GM12878 (cell line): ENCODE data around the gene TAF11L3. TPM values are rescaled to one million over a fixed set of nuclear protein-coding genes. Genes with fewer than 3 reads are reported as not detected.
"Not testable (repeated sequence)": the region's sequence is repeated elsewhere in the genome, so short reads cannot be mapped to it uniquely, and the experiment has no call there.

Source experiments
- ATAC-seq: fragments of 200-7000 bp; cut with Tn5 transposase; 3 replicates; pipeline ENCODE4 v1.9.1; 2020; ENCODE audit warnings: mild to moderate bottlenecking, moderate library complexity
- BruUV-seq: library from RNA; stranded (reverse); fragments of 400-500 nt; replicated peaks from 2 replicates; lab custom pipeline; 2021; lab: Mats Ljungman, UMichigan
- CTCF ChIA-PET: fragments of 300-600 bp; sonication (Branson Sonifier 250); formaldehyde crosslinking; extraction: SDS; loops from one replicate; lab custom pipeline; 2021; ENCODE audit warnings: inconsistent platforms; lab: Yijun Ruan, JAX
- POLR2A ChIA-PET: fragments of 350-600 bp; formaldehyde crosslinking; extraction: SDS; loops from one replicate; lab custom pipeline; 2021; ENCODE audit warnings: inconsistent platforms; lab: Charles Lee
- RAD21 ChIA-PET: fragments of 300-600 bp; sonication (Branson Sonifier 250); formaldehyde crosslinking; loops from one replicate; lab custom pipeline; 2023; ENCODE audit warnings: antibody characterized with exemption; ENCODE audit not compliant: unreplicated experiment; lab: Charles Lee
- SMC1A ChIA-PET: fragments of 300-600 bp; sonication (Branson Sonifier 250); formaldehyde crosslinking; loops from one replicate; lab custom pipeline; 2023; ENCODE audit not compliant: unreplicated experiment, uncharacterized antibody; lab: Charles Lee
- DNase-seq: peaks from one replicate; pipeline ENCODE4 v3.0.0-alpha.2; 2011; ENCODE audit warnings: low read depth, low spot score
- FAIRE-seq: peaks from 3 replicates; lab custom pipeline; 2011; peaks lifted over from hg19 to GRCh38; lab: Jason Lieb, UNC
- H2AFZ ChIP-seq: 2 replicates; pipeline ENCODE4 v1.6.0; 2011; ENCODE audit warnings: low read depth, low read length, control low read depth; ENCODE audit not compliant: control insufficient read depth
- H3K27ac ChIP-seq: 2 replicates; pipeline ENCODE4 v1.5.1; 2011; ENCODE audit warnings: control low read depth; ENCODE audit not compliant: control insufficient read depth, insufficient read depth
- H3K27me3 ChIP-seq, 2 experiments: replicated peaks in 1 of 2; 2 replicates each; pipeline versions ENCODE4 v1.6.0 to v1.6.1; 2011; ENCODE audit warnings: low read length in 1 of 2; ENCODE audit not compliant: control insufficient read depth in 2 of 2, insufficient read depth in 2 of 2
- H3K36me3 ChIP-seq, 2 experiments: 2 replicates each; pipeline ENCODE4 v1.5.1; 2011; ENCODE audit warnings: low read length in 1 of 2; ENCODE audit not compliant: control insufficient read depth in 2 of 2, insufficient read depth in 2 of 2
- H3K4me1 ChIP-seq: 2 replicates; pipeline ENCODE4 v1.6.1; 2011; ENCODE audit warnings: mild to moderate bottlenecking, low read length, moderate library complexity, mixed read lengths; ENCODE audit not compliant: control insufficient read depth, insufficient read depth
- H3K4me2 ChIP-seq: 2 replicates; pipeline ENCODE4 v1.6.0; 2011; ENCODE audit warnings: control low read depth; ENCODE audit not compliant: control insufficient read depth, insufficient read depth
- H3K4me3 ChIP-seq: fragments of 200-600 bp; sonication (generic); 2 replicates; pipeline ENCODE4 v1.5.1; 2016
- H3K79me2 ChIP-seq: 2 replicates; pipeline ENCODE4 v1.6.0; 2011; ENCODE audit warnings: low read length; ENCODE audit not compliant: control insufficient read depth, insufficient read depth
- H3K9ac ChIP-seq: 2 replicates; pipeline ENCODE4 v1.8.0; 2011; ENCODE audit warnings: low read length, control low read depth, mixed read lengths; ENCODE audit not compliant: control insufficient read depth, insufficient read depth
- H3K9me3 ChIP-seq: replicated peaks from 3 replicates; pipeline ENCODE4 v1.5.1; 2011; ENCODE audit warnings: mild to moderate bottlenecking, low read length; ENCODE audit not compliant: control insufficient read depth, insufficient read depth
- H4K20me1 ChIP-seq: 2 replicates; pipeline ENCODE4 v1.6.0; 2011; ENCODE audit not compliant: control insufficient read depth, insufficient read depth
- ATF7 ChIP-seq: fragments of 450-650 bp; IDR thresholded peaks from 2 replicates; pipeline ENCODE4 v1.6.1; 2016; ENCODE audit warnings: low read depth, mild to moderate bottlenecking
- BCL11A ChIP-seq: IDR thresholded peaks from 2 replicates; pipeline ENCODE4 v1.6.1; 2011; ENCODE audit warnings: low read depth, low read length
- BRCA1 ChIP-seq: IDR thresholded peaks from 2 replicates; pipeline ENCODE4 v1.6.1; 2011; ENCODE audit warnings: low read depth, low read length, improper control_type of control experiment
- DPF2 ChIP-seq: fragments of 450-650 bp; IDR thresholded peaks from 2 replicates; pipeline ENCODE4 v1.6.1; 2017; ENCODE audit warnings: mild to moderate bottlenecking
- NFXL1 ChIP-seq: fragments of 450-650 bp; IDR thresholded peaks from 2 replicates; pipeline ENCODE4 v1.6.1; 2017; ENCODE audit warnings: antibody characterized with exemption, mild to moderate bottlenecking, borderline replicate concordance
- RBBP5 ChIP-seq: fragments of 200-600 bp; sonication (generic); conservative IDR thresholded peaks from 2 replicates; pipeline ENCODE4 v1.6.1; 2016
- RCOR1 ChIP-seq: conservative IDR thresholded peaks from 2 replicates; pipeline ENCODE4 v1.6.1; 2012; ENCODE audit warnings: low read depth, low read length, improper control_type of control experiment
- SMAD5 ChIP-seq: IDR thresholded peaks from 2 replicates; pipeline ENCODE4 v1.6.1; 2016; ENCODE audit warnings: antibody characterized with exemption, low read depth
- SMC3 ChIP-seq: IDR thresholded peaks from 2 replicates; pipeline ENCODE4 v1.6.1; 2011; ENCODE audit warnings: low read length, improper control_type of control experiment, borderline replicate concordance
- WGBS: methylation state at CpG from one replicate; pipeline ENCODE4 v1.1.6; 2016; ENCODE audit warnings: low lambda C conversion rate; ENCODE audit not compliant: insufficient replicate concordance, insufficient coverage; ENCODE audit errors: missing lambda C conversion rate; 5-methylcytosine and 5-hydroxymethylcytosine counted together
- in situ Hi-C: fragments of 300-500 bp; cut with MboI; formaldehyde crosslinking; loops from 9 replicates; pipeline ENCODE4 v1.14.3; 2018; ENCODE audit warnings: mixed read lengths
- intact Hi-C: fragments of 100-400 bp; cut with micrococcal nuclease; formaldehyde crosslinking; loops from one replicate; pipeline ENCODE4 v1.14.2; 2022; ENCODE audit not compliant: unreplicated experiment
- polyA plus RNA-seq, 11 experiments: library from polyadenylated mRNA; depleted of rRNA in 4 of 11; unstranded in 6 of 11; stranded (reverse) in 5 of 11; fragments of >200 nt; fragmentation: Nextera tagmentation in 4 of 11; fragmentation: Illumina TruSeq in 1 of 11; extraction: Ambion mirVana in 4 of 11; extraction: Trizol in 1 of 11; gene quantifications; 1 replicate in 1 of 11; 2 replicates in 10 of 11; pipeline versions ENCODE4 v1.2.1 to v1.2.3, GENCODE V29; 2011 to 2016; ENCODE audit warnings: inconsistent platforms in 2 of 11, missing spikeins in 2 of 11, low read depth in 1 of 11
- total RNA-seq, 4 experiments: library from RNA; depleted of rRNA in 3 of 4; stranded (reverse); fragments of >200 nt in 3 of 4; fragmentation: Illumina TruSeq in 1 of 4; extraction: Trizol in 1 of 4; gene quantifications; 2 replicates each; pipeline versions ENCODE4 v1.2.1 to v1.2.3, GENCODE V29; 2013 to 2021
- TF ChIP-seq, protein P1 (sequence below): fragments of 450-650 bp; formaldehyde crosslinking; IDR thresholded peaks from 2 replicates; pipeline ENCODE4 v1.4.0; 2020; ENCODE audit warnings: mild to moderate bottlenecking, moderate library complexity
- TF ChIP-seq, protein P2 (sequence below): fragments of 450-650 bp; IDR thresholded peaks from 2 replicates; pipeline ENCODE4 v1.6.1; 2017; ENCODE audit warnings: borderline replicate concordance

Gene TAF11L3
- total and polyA plus RNA-seq, 10 of the 15 experiments (the other 5 are each of a cell fraction or from before 2014, with no cell fraction given), result not detected

DNA sequence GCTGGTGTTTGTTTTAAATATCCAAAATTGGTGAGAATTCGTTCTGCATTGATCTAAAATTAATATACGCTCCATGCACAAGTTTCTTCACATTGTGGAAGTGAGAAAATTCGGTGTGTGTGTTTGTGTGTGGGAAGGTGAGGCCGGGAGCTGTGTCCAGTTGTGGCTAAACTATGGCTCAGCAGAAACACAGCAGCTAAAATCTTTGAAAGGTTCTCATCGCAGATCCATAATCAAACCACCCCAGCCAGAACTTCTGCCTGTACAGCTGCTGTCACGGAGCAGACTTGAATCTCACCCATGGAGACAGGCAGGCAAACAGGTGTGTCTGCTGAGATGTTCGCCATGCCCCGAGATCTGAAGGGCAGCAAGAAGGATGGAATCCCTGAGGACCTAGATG lies 20.2 kb upstream of the TAF11L3 start, which contains the start of gene TAF11L2:
Gene TAF11L2 (plus strand): TSS at position 301 of the 400 bp plus-strand sequence.
- intact Hi-C loops, H3K27me3 ChIP-seq: not testable (repeated sequence)

DNA sequence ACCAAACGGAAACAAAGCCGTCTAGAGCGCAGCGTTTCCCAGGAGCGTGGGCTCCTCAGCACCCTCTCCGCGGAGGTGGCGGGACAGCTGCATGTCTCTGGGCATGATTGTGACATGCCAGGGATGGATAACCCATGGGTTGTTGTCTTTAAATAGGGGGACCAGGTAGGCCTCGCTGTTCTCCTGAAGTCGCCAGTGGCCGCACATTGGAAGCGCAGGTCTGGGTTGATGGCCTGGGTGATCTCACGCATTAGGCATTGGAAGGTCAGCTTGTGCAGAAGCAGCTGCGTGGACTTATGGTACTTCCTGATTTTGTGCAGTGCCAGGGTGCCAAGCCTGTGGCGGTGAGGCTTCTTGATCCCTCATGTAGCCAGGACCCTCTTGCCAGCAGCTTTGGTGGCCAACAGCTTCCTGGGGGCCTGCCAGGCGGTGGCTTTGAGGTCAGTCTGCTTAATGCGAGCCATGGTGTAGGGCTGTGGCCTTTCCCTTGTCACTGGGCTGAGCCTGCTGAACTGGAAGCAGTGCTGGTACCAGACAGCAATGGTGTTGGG lies 6.3 kb upstream of the TAF11L3 start:
- ATAC-seq, result no peak
- no peaks in the 10 kb centered on the region for H3K79me2 ChIP-seq
- no peaks in the 10 kb centered on the region for H3K27me3 ChIP-seq
- no peaks in the 10 kb centered on the region for H3K4me1 ChIP-seq
- SMC1A ChIA-PET, result no interaction called here
- no peak for FAIRE-seq
- no peak overlapping the region for H2AFZ ChIP-seq
- no TSS peak for BruUV-seq
- H4K20me1 ChIP-seq, result no peaks in the 10 kb centered on the region
- no peak overlapping the region for H3K27ac ChIP-seq
- RAD21 ChIA-PET, result no interaction called here
- H3K4me3 ChIP-seq, result no peak overlapping the region
- POLR2A ChIA-PET, result no interaction called here
- 63% methylated on average over 17 of the region's 17 CpGs for WGBS
- DNase-seq, result no peak
- no peak overlapping the region for H3K4me2 ChIP-seq
- in situ Hi-C loops (no loop called here), intact Hi-C loops (no loop called here)
- no peaks in the 10 kb centered on the region for H3K36me3 ChIP-seq
- H3K9me3 ChIP-seq, result no peaks in the 10 kb centered on the region; the same call in 2 of the 3 replicates
- CTCF ChIA-PET, result no interaction called here
- H3K9ac ChIP-seq, result no peak overlapping the region
- TF ChIP-seq, protein P1, sequence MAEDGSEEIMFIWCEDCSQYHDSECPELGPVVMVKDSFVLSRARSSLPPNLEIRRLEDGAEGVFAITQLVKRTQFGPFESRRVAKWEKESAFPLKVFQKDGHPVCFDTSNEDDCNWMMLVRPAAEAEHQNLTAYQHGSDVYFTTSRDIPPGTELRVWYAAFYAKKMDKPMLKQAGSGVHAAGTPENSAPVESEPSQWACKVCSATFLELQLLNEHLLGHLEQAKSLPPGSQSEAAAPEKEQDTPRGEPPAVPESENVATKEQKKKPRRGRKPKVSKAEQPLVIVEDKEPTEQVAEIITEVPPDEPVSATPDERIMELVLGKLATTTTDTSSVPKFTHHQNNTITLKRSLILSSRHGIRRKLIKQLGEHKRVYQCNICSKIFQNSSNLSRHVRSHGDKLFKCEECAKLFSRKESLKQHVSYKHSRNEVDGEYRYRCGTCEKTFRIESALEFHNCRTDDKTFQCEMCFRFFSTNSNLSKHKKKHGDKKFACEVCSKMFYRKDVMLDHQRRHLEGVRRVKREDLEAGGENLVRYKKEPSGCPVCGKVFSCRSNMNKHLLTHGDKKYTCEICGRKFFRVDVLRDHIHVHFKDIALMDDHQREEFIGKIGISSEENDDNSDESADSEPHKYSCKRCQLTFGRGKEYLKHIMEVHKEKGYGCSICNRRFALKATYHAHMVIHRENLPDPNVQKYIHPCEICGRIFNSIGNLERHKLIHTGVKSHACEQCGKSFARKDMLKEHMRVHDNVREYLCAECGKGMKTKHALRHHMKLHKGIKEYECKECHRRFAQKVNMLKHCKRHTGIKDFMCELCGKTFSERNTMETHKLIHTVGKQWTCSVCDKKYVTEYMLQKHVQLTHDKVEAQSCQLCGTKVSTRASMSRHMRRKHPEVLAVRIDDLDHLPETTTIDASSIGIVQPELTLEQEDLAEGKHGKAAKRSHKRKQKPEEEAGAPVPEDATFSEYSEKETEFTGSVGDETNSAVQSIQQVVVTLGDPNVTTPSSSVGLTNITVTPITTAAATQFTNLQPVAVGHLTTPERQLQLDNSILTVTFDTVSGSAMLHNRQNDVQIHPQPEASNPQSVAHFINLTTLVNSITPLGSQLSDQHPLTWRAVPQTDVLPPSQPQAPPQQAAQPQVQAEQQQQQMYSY (CRISPR knock-in tag), result no peak
- TF ChIP-seq SMAD5 (no peak), BRCA1 (no peak), RBBP5 (no peak), RCOR1 (no peak), ATF7 (no peak), NFXL1 (no peak), DPF2 (no peak), SMC3 (no peak), BCL11A (no peak)
- TF ChIP-seq, protein P2, sequence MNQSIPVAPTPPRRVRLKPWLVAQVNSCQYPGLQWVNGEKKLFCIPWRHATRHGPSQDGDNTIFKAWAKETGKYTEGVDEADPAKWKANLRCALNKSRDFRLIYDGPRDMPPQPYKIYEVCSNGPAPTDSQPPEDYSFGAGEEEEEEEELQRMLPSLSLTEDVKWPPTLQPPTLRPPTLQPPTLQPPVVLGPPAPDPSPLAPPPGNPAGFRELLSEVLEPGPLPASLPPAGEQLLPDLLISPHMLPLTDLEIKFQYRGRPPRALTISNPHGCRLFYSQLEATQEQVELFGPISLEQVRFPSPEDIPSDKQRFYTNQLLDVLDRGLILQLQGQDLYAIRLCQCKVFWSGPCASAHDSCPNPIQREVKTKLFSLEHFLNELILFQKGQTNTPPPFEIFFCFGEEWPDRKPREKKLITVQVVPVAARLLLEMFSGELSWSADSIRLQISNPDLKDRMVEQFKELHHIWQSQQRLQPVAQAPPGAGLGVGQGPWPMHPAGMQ, result no peak

More for the DNA sequence above, 20.2 kb upstream of the TAF11L3 start, which contains the start of gene TAF11L2:
- H3K9ac ChIP-seq, H3K9me3 ChIP-seq, POLR2A ChIA-PET, H4K20me1 ChIP-seq, ATAC-seq, H3K4me2 ChIP-seq, BruUV-seq, CTCF ChIA-PET, H3K4me3 ChIP-seq, H2AFZ ChIP-seq, H3K79me2 ChIP-seq, H3K27ac ChIP-seq, H3K36me3 ChIP-seq, DNase-seq, in situ Hi-C loops, H3K4me1 ChIP-seq, FAIRE-seq, SMC1A ChIA-PET: not testable (repeated sequence)
- RAD21 ChIA-PET, result interaction anchor here (2.0 kb wide), 1 partner anchor 282 kb away, joined by 5 read pairs; no protein-coding TSS in a partner anchor
- 35% methylated on average over 8 of the region's 8 CpGs for WGBS
